H9 (cell line): ENCODE data around the gene FRAS1. TPM values are rescaled to one million over a fixed set of nuclear protein-coding genes. Genes with fewer than 3 reads are reported as not detected.
"Not testable (repeated sequence)": the region's sequence is repeated elsewhere in the genome, so short reads cannot be mapped to it uniquely, and the experiment has no call there.

Source experiments
- DNase-seq: peaks from one replicate; pipeline ENCODE4 v3.0.0-alpha.2; 2017
- H2AFZ ChIP-seq: one replicate; pipeline ENCODE4 v1.6.1; 2013; ENCODE audit warnings: mild to moderate bottlenecking, low read length, control low read depth, moderate library complexity
- H2AK5ac ChIP-seq: 2 replicates; pipeline ENCODE4 v1.6.1; 2013; ENCODE audit warnings: low read length, control low read depth, mixed read lengths; ENCODE audit not compliant: insufficient read length
- H2BK120ac ChIP-seq: one replicate; pipeline ENCODE4 v1.6.1; 2013; ENCODE audit warnings: low read depth, mild to moderate bottlenecking, low read length, control low read depth, inconsistent platforms; ENCODE audit not compliant: poor library complexity, severe bottlenecking
- H2BK12ac ChIP-seq: 2 replicates; pipeline ENCODE4 v1.6.1; 2013; ENCODE audit warnings: low read length, control low read depth, mixed read lengths, low read depth; ENCODE audit not compliant: insufficient read length
- H2BK15ac ChIP-seq: 2 replicates; pipeline ENCODE4 v1.6.1; 2013; ENCODE audit warnings: low read depth, low read length, control low read depth
- H2BK20ac ChIP-seq: one replicate; pipeline ENCODE4 v1.6.1; 2013; ENCODE audit warnings: low read depth, mild to moderate bottlenecking, low read length, control low read depth, inconsistent platforms; ENCODE audit not compliant: poor library complexity, severe bottlenecking
- H2BK5ac ChIP-seq: 2 replicates; pipeline ENCODE4 v1.6.1; 2013; ENCODE audit warnings: low read length, control low read depth, mixed read lengths; ENCODE audit not compliant: insufficient read length
- H3K14ac ChIP-seq: 2 replicates; pipeline ENCODE4 v1.6.1; 2013; ENCODE audit warnings: low read length, control low read depth; ENCODE audit not compliant: insufficient read depth
- H3K18ac ChIP-seq: 2 replicates; pipeline ENCODE4 v1.6.1; 2013; ENCODE audit warnings: low read depth, mild to moderate bottlenecking, mixed read lengths, low read length, control low read depth; ENCODE audit not compliant: insufficient read length
- H3K23ac ChIP-seq: 2 replicates; pipeline ENCODE4 v1.6.1; 2013; ENCODE audit warnings: low read length, control low read depth, mixed read lengths, low read depth; ENCODE audit not compliant: insufficient read length
- H3K23me2 ChIP-seq: 2 replicates; pipeline ENCODE4 v1.6.1; 2013; ENCODE audit warnings: low read depth, mild to moderate bottlenecking, mixed read lengths, low read length, control low read depth; ENCODE audit not compliant: insufficient read length, poor library complexity, severe bottlenecking
- H3K27ac ChIP-seq: 2 replicates; pipeline ENCODE4 v1.5.1; 2013; ENCODE audit warnings: low read length, control low read depth, mixed read lengths, low read depth; ENCODE audit not compliant: insufficient read length
- H3K27me3 ChIP-seq: 2 replicates; pipeline ENCODE4 v1.6.1; 2013; ENCODE audit warnings: low read length, control low read depth, inconsistent platforms; ENCODE audit not compliant: insufficient read depth
- H3K4ac ChIP-seq: 2 replicates; pipeline ENCODE4 v1.6.1; 2013; ENCODE audit warnings: low read depth, mild to moderate bottlenecking, control low read depth, inconsistent platforms, low read length, moderate library complexity
- H3K4me1 ChIP-seq: 2 replicates; pipeline ENCODE4 v1.6.1; 2013; ENCODE audit warnings: low read length, control low read depth, inconsistent platforms; ENCODE audit not compliant: insufficient read depth
- H3K4me2 ChIP-seq: 2 replicates; pipeline ENCODE4 v1.6.1; 2013; ENCODE audit warnings: low read length, control low read depth, mixed read lengths; ENCODE audit not compliant: insufficient read length, insufficient read depth
- H3K56ac ChIP-seq: 2 replicates; pipeline ENCODE4 v1.6.1; 2013; ENCODE audit warnings: low read depth, mild to moderate bottlenecking, mixed read lengths, low read length, control low read depth; ENCODE audit not compliant: insufficient read length
- H3K79me1 ChIP-seq: 2 replicates; pipeline ENCODE4 v1.6.1; 2013; ENCODE audit warnings: low read depth, mild to moderate bottlenecking, moderate library complexity, low read length, control low read depth, inconsistent platforms; ENCODE audit not compliant: insufficient read depth, poor library complexity, severe bottlenecking
- H3K79me2 ChIP-seq: 2 replicates; pipeline ENCODE4 v1.6.1; 2013; ENCODE audit warnings: low read length, control low read depth, inconsistent platforms; ENCODE audit not compliant: insufficient read depth
- H3K9ac ChIP-seq: 2 replicates; pipeline ENCODE4 v1.6.1; 2013; ENCODE audit warnings: low read length, control low read depth, mixed read lengths; ENCODE audit not compliant: insufficient read length; ENCODE audit errors: extremely low read depth
- H3K9me3 ChIP-seq: one replicate; pipeline ENCODE4 v1.6.1; 2013; ENCODE audit warnings: low read depth, low read length, inconsistent platforms; ENCODE audit not compliant: control insufficient read depth
- H3T11ph ChIP-seq: one replicate; pipeline ENCODE4 v1.6.1; 2013; ENCODE audit warnings: mild to moderate bottlenecking, low read length, control low read depth, inconsistent platforms
- H4K20me1 ChIP-seq: one replicate; pipeline ENCODE4 v1.6.1; 2013; ENCODE audit not compliant: control insufficient read depth, insufficient read length, insufficient read depth
- H4K5ac ChIP-seq: 2 replicates; pipeline ENCODE4 v1.6.1; 2013; ENCODE audit warnings: low read depth, mild to moderate bottlenecking, mixed read lengths, low read length, control low read depth; ENCODE audit not compliant: insufficient read length
- H4K8ac ChIP-seq: replicated peaks from 2 replicates; pipeline ENCODE4 v1.6.1; 2013; ENCODE audit warnings: low read length, control low read depth, mixed read lengths, low read depth; ENCODE audit not compliant: insufficient read length
- H4K91ac ChIP-seq: 2 replicates; pipeline ENCODE4 v1.6.1; 2013; ENCODE audit warnings: low read depth, mild to moderate bottlenecking, moderate library complexity, mixed read lengths, low read length, control low read depth; ENCODE audit not compliant: insufficient read length
- H3K27ac Mint-ChIP-seq, 3 experiments: 2 replicates in 2 of 3; 3 replicates in 1 of 3; pipeline ENCODE4 v1.8.0; 2020 to 2021; ENCODE audit warnings: mixed read lengths in 3 of 3, mild to moderate bottlenecking in 1 of 3, moderate library complexity in 1 of 3
- H3K27me3 Mint-ChIP-seq: 2 replicates; pipeline ENCODE4 v1.8.0; 2021; ENCODE audit warnings: low read depth, mild to moderate bottlenecking, moderate library complexity, mixed read lengths
- H3K36me3 Mint-ChIP-seq, 3 experiments: 2 replicates in 2 of 3; 3 replicates in 1 of 3; pipeline ENCODE4 v1.8.0; 2020 to 2021; ENCODE audit warnings: low read depth in 3 of 3, mixed read lengths in 3 of 3; ENCODE audit not compliant: insufficient read depth in 1 of 3
- H3K4me1 Mint-ChIP-seq, 2 experiments: 2 replicates each; pipeline ENCODE4 v1.8.0; 2020; ENCODE audit warnings: mixed read lengths in 2 of 2
- H3K4me3 Mint-ChIP-seq, 2 experiments: 2 replicates in 1 of 2; 3 replicates in 1 of 2; pipeline ENCODE4 v1.8.0; 2020 to 2021; ENCODE audit warnings: mild to moderate bottlenecking in 2 of 2, mixed read lengths in 2 of 2, moderate library complexity in 1 of 2
- H3K9me3 Mint-ChIP-seq, 2 experiments: 2 replicates in 1 of 2; 3 replicates in 1 of 2; pipeline ENCODE4 v1.8.0; 2020; ENCODE audit warnings: mild to moderate bottlenecking in 2 of 2, mixed read lengths in 2 of 2, moderate library complexity in 1 of 2
- WGBS: extraction: QIAGEN DNeasy Blood & Tissue Kit; methylation state at CpG from one replicate; pipeline ENCODE4 v1.1.7; 2013; ENCODE audit warnings: missing lambda C conversion rate, low lambda C conversion rate, mixed read lengths; ENCODE audit not compliant: insufficient read length; ENCODE audit errors: extremely low coverage; 5-methylcytosine and 5-hydroxymethylcytosine counted together
- total RNA-seq: library from RNA; stranded (reverse); gene quantifications from 2 replicates; pipeline ENCODE4 v1.2.1, GENCODE V29; 2021

Gene FRAS1
- total RNA-seq, 1 experiment from 2014 or later, result 58.5 TPM

- H3K56ac ChIP-seq, H2BK120ac ChIP-seq, H3K18ac ChIP-seq, DNase-seq, H2AFZ ChIP-seq, H3K23ac ChIP-seq, H2BK20ac ChIP-seq, H3K4me1 ChIP-seq, H3K27me3 ChIP-seq, H2BK5ac ChIP-seq, H3K4me2 ChIP-seq, H3K79me2 ChIP-seq, H3K4me3 Mint-ChIP-seq, H4K8ac ChIP-seq, H3K27ac Mint-ChIP-seq, H2AK5ac ChIP-seq, H3K9me3 ChIP-seq, H3K23me2 ChIP-seq, H3K27ac ChIP-seq, H4K91ac ChIP-seq, H4K20me1 ChIP-seq, H3T11ph ChIP-seq, H3K14ac ChIP-seq, H2BK15ac ChIP-seq, H3K79me1 ChIP-seq, H3K4ac ChIP-seq, H3K36me3 Mint-ChIP-seq, H4K5ac ChIP-seq, H3K9ac ChIP-seq, H2BK12ac ChIP-seq: not testable (repeated sequence)
- peaks cover 6 to 12% of the 10 kb centered on the region in 2 experiments; a peak in 3 of 5 replicates for H3K9me3 Mint-ChIP-seq
- H3K27me3 Mint-ChIP-seq, result peaks cover 34% of the 10 kb centered on the region
- WGBS, result no CpG with 5 or more reads among the region's 4 CpGs
- peaks cover 30 to 34% of the 10 kb centered on the region in 2 experiments for H3K4me1 Mint-ChIP-seq
Observed at GRCh38 chr4:78548889-78549288, 491.8 kb downstream of the FRAS1 start.
